PC-9 (cell line): ENCODE data around the gene CDK3.

Source experiments
- CTCF ChIP-seq: fragments of 200-600 bp; sonication (generic); conservative IDR thresholded peaks from 2 replicates; pipeline ENCODE4 v1.6.1; 2017; ENCODE audit warnings: mixed run types, antibody characterized with exemption, mild to moderate bottlenecking, moderate library complexity
- EZH2 ChIP-seq: fragments of 200-600 bp; sonication (generic); IDR thresholded peaks from 2 replicates; pipeline ENCODE4 v1.8.0; 2017; ENCODE audit warnings: antibody characterized with exemption, low read depth

DNA sequence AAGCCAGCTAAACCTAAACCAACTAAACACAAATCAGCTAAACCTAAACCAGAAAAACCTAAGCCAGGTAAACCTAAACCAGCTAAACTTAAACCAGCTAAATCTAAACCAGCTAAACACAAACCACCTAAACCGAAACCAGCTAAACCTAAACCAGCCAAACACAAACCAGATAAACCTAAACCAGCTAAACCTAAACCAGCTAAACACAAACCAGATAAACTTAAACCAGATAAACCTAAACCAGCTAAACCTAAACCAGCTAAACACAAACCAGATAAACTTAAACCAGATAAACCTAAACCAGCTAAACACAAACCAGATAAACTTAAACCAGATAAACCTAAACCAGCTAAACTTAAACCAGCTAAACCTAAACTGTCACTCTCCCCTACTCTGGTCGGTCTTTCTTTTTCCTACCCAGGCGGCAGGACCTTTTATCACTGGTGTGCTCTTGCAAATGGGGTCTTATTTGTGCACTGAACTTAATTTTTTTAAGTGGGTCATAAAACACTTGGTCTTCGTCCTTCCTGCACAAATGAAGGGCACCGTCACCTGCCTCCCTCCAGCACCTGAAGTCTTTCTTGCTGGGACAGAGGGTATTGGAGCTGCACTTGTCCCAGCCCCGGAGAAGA is 19.3 kb downstream of the CDK3 start:
- TF ChIP-seq CTCF = no peak
- no peak for TF ChIP-seq EZH2
